ENCODE measurements around the gene C22orf31. TPM values are rescaled to one million over a fixed set of nuclear protein-coding genes. Genes with fewer than 3 reads are reported as not detected.
"Not testable (repeated sequence)": the region's sequence is repeated elsewhere in the genome, so short reads cannot be mapped to it uniquely, and the experiment has no call there.

The C22orf31 gene
- total RNA-seq, 1 donor from 2014 or later: not detected

DNA sequence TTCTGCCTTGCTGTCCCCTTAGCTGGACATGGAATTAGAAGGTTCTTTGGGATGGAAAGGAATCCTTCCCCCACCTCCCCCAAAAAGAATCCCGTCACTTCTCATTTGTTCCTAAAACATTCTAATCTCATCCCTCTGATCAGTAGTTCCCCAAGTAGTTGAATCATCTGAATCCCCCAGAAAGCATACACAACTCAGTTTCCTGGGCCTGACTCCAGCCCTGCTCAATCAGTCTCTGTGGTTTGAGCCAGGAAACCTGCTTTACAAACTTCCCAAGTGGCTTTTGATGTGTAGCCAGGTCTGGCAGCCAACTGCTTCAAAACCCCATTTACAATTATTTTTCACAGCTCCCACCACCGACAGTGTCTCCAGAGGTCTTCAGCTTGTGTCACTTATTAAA lies 20.2 kb downstream of the C22orf31 start:
- Mint-ChIP-seq H3K9me3 (no peaks in the 10 kb centered on the region), H3K27me3 (ENCODE audit: low read depth) (peaks cover 15% of the 10 kb centered on the region), H3K4me1 (ENCODE audit: low read depth) (no peaks in the 10 kb centered on the region), H3K4me3 (ENCODE audit: low read depth) (no peak overlapping the region), H3K27ac (no peak overlapping the region), H3K36me3 (ENCODE audit: low read depth) (no peaks in the 10 kb centered on the region)
- DNase-seq (ENCODE audit: low spot score): no peak
- intact Hi-C loops (cut with micrococcal nuclease): loop anchor here (5.0 kb wide), 1 partner anchor 439 kb away; no protein-coding TSS in a partner anchor

DNA sequence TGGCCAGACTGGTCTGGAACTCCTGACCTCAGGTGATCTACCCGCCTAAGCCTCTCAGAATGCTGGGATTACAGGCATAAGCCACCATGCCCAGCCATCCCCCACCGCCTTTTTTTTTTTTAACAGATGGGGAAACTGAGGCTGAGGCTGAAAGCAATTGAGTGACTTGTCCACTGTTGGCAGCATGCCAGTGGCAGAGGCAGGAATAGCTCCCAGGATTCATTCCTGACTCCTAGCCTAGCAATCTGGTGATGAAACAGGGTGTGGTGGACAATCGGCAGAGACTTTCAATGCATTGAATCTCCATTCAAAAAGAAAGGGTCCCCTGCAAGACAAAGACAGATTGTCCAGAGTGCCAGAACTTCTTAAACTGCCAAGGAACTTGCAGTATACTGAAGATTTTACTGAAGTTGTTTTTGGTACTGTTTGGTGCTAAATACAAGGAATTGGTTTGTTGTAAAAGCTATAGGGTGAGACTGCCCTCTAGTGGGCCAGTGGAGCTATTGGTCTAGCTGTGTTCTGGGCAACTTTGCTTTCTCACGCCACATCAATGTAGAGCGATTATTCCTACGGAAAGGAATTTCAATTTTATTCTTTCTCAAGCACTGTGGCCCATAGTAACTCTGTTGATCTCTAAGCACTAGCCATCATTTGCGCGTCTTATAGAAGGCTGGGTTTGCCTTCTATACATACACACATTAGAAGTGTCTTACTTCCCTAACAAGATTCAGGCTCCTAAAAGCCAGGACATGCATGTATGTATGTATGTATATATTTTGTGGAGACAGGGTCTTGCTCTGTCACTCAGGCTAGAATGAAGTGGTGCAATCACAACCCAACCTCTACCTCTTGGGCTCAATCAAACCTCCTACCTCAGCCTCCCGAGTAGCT lies 21.0 kb downstream of the C22orf31 start:
- Mint-ChIP-seq H3K27ac (no peak overlapping the region), H3K4me1 (ENCODE audit: low read depth) (no peaks in the 10 kb centered on the region), H3K27me3 (ENCODE audit: low read depth) (peaks cover 16% of the 10 kb centered on the region), H3K4me3 (ENCODE audit: low read depth) (no peak overlapping the region), H3K9me3 (no peaks in the 10 kb centered on the region), H3K36me3 (ENCODE audit: low read depth) (no peaks in the 10 kb centered on the region)
- peak; percentile 41 for DNase-seq (ENCODE audit: low spot score)
- intact Hi-C loops (cut with micrococcal nuclease): loop anchor here (1.0 to 5.0 kb wide), 2 partner anchors 185 to 438 kb away; no protein-coding TSS in a partner anchor

DNA sequence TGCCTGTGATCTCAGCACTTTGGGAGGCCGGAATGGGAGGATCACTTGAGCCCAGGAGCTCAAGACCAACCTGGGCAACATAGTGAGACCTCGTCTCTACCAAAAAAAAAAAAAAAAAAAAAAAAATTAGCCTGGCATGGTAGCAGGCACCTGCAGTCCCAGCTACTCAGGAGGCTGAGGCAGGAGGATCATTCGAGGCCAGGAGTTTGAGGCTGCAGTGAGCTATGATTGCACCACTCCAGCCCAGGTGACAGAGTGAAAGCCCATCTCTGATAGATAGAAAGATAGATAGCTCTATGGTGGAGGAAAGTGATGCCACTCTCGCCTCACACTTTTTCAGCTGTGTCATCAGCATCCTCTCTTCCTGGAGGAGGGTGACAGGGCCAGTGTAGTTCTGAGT lies 21.9 kb downstream of the C22orf31 start:
- DNase-seq (ENCODE audit: low spot score); H3K4me1 Mint-ChIP-seq (ENCODE audit: low read depth); H3K27ac Mint-ChIP-seq; H3K4me3 Mint-ChIP-seq (ENCODE audit: low read depth); H3K9me3 Mint-ChIP-seq; H3K36me3 Mint-ChIP-seq (ENCODE audit: low read depth): not testable (repeated sequence)
- intact Hi-C loops (cut with micrococcal nuclease): loop anchor here (1.0 to 5.0 kb wide), 2 partner anchors 184 to 437 kb away; no protein-coding TSS in a partner anchor
- peaks cover 20% of the 10 kb centered on the region for H3K27me3 Mint-ChIP-seq (ENCODE audit: low read depth)

DNA sequence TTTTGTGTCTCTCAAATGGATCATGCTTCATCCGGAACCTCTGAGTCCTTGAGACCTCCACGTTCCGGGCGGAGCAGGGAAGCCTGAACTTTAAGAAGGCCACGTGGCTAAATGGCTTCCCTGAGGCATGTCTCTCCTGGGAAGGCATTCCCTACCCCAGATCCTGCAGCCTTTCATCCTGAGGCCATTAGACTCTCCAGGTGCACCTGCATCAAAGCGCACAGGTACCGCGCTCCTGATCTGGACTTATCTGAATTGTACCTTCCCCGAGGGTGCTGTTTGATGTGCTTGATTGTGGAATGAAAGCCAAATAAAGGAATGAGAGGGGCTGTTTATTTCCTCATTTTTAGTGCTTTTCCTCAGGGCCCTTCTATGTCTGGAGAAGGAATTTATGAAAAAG lies 22.5 kb downstream of the C22orf31 start:
- Mint-ChIP-seq H3K27ac (no peak overlapping the region), H3K9me3 (no peaks in the 10 kb centered on the region), H3K27me3 (ENCODE audit: low read depth) (peaks cover 26% of the 10 kb centered on the region), H3K36me3 (ENCODE audit: low read depth) (no peaks in the 10 kb centered on the region), H3K4me3 (ENCODE audit: low read depth) (no peak overlapping the region), H3K4me1 (ENCODE audit: low read depth) (no peaks in the 10 kb centered on the region)
- intact Hi-C loops (cut with micrococcal nuclease): no loop called here
- DNase-seq (ENCODE audit: low spot score): no peak

DNA sequence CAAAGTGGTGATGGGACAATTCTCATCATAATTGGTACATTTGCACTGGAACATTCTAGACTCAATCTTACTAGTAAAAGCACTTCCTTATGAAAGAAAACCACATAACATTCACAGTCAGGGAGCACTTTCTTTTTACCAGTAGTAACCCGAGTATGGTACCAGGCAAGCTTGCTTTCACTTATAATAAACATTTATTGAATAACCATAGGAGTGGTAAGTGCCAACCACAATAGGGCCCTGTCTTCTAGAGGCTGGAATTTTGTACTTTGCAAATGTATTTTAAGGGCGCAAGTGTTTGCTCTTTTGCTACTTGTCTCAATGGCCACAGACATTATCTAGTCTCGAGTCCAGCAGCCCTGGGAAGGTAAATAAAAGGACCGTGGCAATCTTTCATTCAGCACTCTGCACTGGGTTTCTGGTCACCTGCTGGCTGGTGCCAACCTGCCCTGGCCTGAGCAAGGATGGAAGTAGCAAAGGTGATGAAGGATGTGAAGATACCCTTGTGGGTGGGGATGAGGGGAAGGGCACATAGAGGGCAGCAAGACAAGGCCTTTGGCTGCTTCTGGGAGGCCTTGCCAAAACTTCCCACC lies 24.2 kb downstream of the C22orf31 start:
- Mint-ChIP-seq H3K4me1 (ENCODE audit: low read depth) (no peaks in the 10 kb centered on the region), H3K9me3 (no peaks in the 10 kb centered on the region), H3K36me3 (ENCODE audit: low read depth) (no peaks in the 10 kb centered on the region), H3K27ac (no peak overlapping the region), H3K27me3 (ENCODE audit: low read depth) (peaks cover 35% of the 10 kb centered on the region), H3K4me3 (ENCODE audit: low read depth) (no peak overlapping the region)
- DNase-seq (ENCODE audit: low spot score): no peak
- intact Hi-C loops (cut with micrococcal nuclease): no loop called here

DNA sequence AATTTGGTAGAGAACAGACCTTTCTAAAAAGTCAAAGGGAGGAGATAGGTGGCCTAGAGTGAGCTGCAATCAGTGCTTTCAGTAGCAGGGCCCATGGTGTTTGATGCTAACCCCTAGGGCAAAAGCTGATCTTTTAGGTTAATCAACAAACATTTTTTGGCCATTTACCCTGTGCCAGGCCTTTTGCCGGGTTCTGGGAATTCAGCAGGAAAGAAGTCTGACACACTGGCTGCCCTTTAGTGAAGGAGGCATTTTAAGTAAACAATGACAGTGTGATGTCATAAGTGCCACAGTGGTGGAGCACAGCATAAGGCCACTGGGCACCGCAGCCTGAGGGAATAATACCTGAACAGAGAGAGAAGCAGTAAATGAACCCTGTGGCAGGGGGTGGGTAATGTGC lies 29.0 kb downstream of the C22orf31 start:
- Mint-ChIP-seq H3K27ac (no peak overlapping the region), H3K27me3 (ENCODE audit: low read depth) (peaks cover 62% of the 10 kb centered on the region), H3K9me3 (no peaks in the 10 kb centered on the region), H3K36me3 (ENCODE audit: low read depth) (no peaks in the 10 kb centered on the region), H3K4me1 (ENCODE audit: low read depth) (peaks cover 14% of the 10 kb centered on the region), H3K4me3 (ENCODE audit: low read depth) (no peak overlapping the region)
- intact Hi-C loops (cut with micrococcal nuclease): no loop called here
- no peak for DNase-seq (ENCODE audit: low spot score)

DNA sequence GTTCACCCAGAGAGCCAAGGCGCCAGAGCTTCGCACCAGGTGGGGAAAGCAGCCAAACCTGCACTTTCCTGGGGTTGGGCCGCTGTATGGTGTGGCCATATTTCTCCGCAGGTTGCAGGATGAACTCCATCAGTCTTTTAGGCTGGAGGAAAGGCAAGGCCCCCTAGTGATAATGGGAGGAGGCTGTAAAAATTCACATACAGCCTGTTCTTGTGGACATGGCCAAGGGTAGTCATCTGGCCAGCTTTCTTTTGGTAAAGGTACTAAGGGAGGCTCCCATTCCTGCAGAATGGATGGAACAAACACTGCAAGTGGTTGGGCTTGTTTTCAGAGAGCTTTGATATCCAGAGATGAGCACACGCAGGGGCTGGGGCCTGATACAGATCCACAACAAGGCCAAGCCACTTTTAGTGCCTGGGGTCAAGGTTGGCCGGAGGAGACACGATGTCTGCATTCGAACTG lies 29.6 kb downstream of the C22orf31 start:
- intact Hi-C loops (cut with micrococcal nuclease): no loop called here

DNA sequence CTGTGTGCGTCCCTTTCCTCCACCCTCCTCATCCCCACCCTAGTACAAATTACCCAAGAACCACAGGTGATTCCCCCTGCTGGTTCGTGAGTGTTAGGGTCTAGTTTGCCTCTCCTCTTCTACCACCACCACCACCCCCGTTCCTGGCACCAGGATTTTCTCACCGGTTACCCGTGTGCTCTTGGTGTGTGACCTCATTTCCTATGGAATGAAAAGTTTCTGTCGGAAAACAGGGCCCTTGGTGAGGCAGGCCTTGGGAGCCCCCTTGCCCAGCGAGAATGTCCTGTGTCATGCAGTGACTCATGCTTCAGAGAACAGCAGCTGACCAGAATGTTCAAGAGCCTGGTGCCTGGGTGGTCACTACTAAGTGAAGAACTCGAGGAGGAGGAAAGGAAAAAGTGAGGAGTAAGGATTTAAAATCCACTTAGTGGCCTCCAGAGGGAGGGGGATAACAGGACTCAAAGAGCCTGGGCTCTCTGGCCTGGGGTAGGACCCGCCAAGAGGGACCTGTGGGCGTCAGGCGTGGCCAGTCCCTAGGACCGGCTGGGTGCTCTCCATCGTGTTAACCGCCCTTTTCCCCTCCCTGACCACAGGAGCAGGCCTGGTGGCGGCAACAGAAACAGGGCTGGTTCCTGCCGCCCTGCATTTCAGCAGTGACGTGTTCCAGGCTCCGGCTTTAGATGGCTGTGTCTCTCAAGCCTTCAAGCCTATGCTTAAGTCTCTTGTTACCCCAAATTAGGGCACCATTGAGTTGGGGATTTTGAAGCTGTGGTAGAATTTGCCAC lies 30.2 kb downstream of the C22orf31 start:
- H3K9me3 Mint-ChIP-seq: no peaks in the 10 kb centered on the region
- no peak for DNase-seq (ENCODE audit: low spot score)
- no peaks in the 10 kb centered on the region for H3K36me3 Mint-ChIP-seq (ENCODE audit: low read depth)
- peaks cover 72% of the 10 kb centered on the region for H3K27me3 Mint-ChIP-seq (ENCODE audit: low read depth)
- H3K4me3 Mint-ChIP-seq (ENCODE audit: low read depth): no peak overlapping the region
- H3K27ac Mint-ChIP-seq: no peak overlapping the region
- peaks cover 14% of the 10 kb centered on the region for H3K4me1 Mint-ChIP-seq (ENCODE audit: low read depth)
- intact Hi-C loops (cut with micrococcal nuclease): no loop called here

More for the DNA sequence above, 29.6 kb downstream of the C22orf31 start:
- H3K4me1 Mint-ChIP-seq (ENCODE audit: low read depth): peaks cover 14% of the 10 kb centered on the region
- no peaks in the 10 kb centered on the region for H3K9me3 Mint-ChIP-seq
- H3K4me3 Mint-ChIP-seq (ENCODE audit: low read depth): no peak overlapping the region
- H3K36me3 Mint-ChIP-seq (ENCODE audit: low read depth): no peaks in the 10 kb centered on the region
- no peak overlapping the region for H3K27ac Mint-ChIP-seq
- peaks cover 66% of the 10 kb centered on the region for H3K27me3 Mint-ChIP-seq (ENCODE audit: low read depth)
- no peak for DNase-seq (ENCODE audit: low spot score)

DNA sequence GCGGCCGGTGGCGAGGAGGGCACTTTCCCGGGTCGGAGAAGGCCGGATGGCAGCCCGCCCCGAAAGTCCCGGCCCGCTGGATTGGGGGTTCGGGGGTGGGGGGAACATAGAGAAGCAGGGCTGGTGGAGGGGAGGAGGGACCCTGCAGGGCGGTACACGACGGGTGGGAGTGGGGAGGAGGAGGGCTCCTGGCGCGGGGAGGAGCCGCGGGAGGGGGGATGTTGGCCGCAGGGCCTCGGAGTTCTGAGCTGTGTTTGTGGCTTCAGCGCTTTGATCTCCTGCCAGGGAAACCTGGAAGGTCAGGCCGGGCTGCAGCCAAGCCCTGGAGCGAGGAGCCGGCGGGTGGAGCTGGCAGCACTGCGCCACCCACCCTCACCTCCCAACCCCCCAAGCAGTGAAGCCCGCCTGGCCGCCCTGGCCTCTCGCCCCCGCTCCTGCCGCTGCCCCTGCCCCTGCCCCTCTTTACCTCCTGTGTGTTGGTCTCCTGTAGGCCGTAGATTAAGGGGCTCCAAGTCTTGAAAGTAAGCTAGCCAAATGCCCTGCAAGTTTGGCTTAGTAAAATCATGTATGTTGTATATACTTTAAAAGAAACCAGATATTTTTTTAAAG lies 30.9 kb downstream of the C22orf31 start:
- H3K4me3 Mint-ChIP-seq (ENCODE audit: low read depth): no peak overlapping the region
- H3K4me1 Mint-ChIP-seq (ENCODE audit: low read depth): peaks cover 14% of the 10 kb centered on the region
- H3K27ac Mint-ChIP-seq: no peak overlapping the region
- no peak for DNase-seq (ENCODE audit: low spot score)
- no peaks in the 10 kb centered on the region for H3K9me3 Mint-ChIP-seq
- intact Hi-C loops (cut with micrococcal nuclease): no loop called here
- no peaks in the 10 kb centered on the region for H3K36me3 Mint-ChIP-seq (ENCODE audit: low read depth)
- peaks cover 75% of the 10 kb centered on the region for H3K27me3 Mint-ChIP-seq (ENCODE audit: low read depth)

DNA sequence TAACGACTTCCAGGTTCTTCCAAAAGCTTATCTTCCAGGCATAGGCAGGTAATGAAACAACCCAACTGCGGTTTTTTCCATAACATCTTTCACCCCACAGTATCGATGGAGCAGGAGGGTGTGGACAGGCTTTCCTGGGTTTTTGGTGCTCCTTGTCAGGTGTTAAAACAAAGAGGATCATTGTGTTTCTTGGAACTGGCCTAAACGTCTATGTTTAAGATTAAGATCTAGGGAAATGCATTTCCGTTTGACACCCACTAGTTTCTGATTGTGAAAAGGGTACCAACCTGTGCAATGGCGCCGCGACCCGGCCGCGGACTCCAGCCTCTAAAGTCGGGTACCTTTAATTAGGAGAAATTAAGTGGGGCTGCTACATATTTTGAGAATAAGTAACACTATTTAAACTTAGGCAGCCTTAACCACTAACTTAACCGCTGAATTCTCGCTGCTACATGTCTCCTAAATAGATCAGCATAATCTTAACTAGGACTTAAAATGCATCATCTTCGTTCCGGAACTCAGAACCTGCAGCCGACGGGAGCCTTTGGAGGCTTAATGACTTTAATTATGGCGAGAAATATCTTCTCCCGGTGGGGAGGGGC lies 31.5 kb downstream of the C22orf31 start:
- peak overlapping the region; percentile 7 for H3K4me3 Mint-ChIP-seq (ENCODE audit: low read depth)
- no peaks in the 10 kb centered on the region for H3K9me3 Mint-ChIP-seq
- intact Hi-C loops (cut with micrococcal nuclease): no loop called here
- H3K27me3 Mint-ChIP-seq (ENCODE audit: low read depth): peaks cover 78% of the 10 kb centered on the region
- DNase-seq (ENCODE audit: low spot score): no peak
- H3K27ac Mint-ChIP-seq: no peak overlapping the region
- peaks cover 14% of the 10 kb centered on the region for H3K4me1 Mint-ChIP-seq (ENCODE audit: low read depth)
- H3K36me3 Mint-ChIP-seq (ENCODE audit: low read depth): no peaks in the 10 kb centered on the region

DNA sequence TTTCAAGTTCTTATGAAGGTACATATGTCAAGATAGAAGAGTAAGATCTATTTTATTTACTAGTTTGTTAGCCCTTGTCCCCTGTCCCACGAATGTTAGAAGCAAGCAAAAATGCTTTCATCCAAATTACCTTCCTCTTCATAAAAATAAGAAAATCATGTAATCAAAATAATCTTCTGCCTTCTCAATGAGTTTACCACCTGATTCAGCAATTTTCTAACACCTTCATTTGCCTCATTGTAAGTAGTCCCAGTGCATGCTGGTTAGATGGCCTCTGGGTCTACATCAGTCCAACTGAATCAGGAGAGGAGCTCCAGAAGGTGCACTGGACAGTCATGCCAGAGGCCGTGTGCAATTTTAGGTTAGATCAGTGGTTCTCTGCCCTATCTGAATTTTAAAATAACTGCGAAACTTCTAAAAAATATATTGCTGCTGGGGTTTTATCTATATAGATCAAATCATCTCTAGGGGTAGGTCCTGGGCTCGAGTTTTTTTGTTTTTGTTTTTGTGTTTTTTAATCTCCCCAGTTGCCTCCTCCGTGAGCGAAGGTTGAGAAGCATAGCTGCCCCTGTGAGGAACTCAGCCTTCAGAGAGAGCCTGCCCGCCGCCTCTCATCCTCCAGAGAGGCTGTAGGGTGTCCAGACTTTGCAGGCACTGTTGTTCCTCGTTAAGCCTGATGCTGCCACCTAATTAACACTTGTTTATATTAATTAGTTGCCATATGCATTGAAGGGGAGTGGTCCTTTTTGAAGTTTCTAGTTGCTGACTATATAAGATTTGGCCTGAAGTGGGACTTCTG lies 32.2 kb downstream of the C22orf31 start:
- no peak for DNase-seq (ENCODE audit: low spot score)
- Mint-ChIP-seq H3K9me3 (no peaks in the 10 kb centered on the region), H3K36me3 (ENCODE audit: low read depth) (no peaks in the 10 kb centered on the region), H3K27ac (no peak overlapping the region), H3K4me1 (ENCODE audit: low read depth) (peaks cover 14% of the 10 kb centered on the region), H3K4me3 (ENCODE audit: low read depth) (no peak overlapping the region), H3K27me3 (ENCODE audit: low read depth) (peaks cover 74% of the 10 kb centered on the region)
- intact Hi-C loops (cut with micrococcal nuclease): loop anchor here (10.0 kb wide), 1 partner anchor 75 kb away; no protein-coding TSS in a partner anchor
